SH-SY5Y (cell line): ENCODE results near the gene ITFG2.

Experiments used
- GATA2 ChIP-seq: IDR thresholded peaks from 2 replicates; pipeline ENCODE4 v1.6.1; 2011; ENCODE audit warnings: mild to moderate bottlenecking, low read depth, low read length
- GATA3 ChIP-seq: IDR thresholded peaks from 2 replicates; pipeline ENCODE4 v1.6.1; 2011; ENCODE audit warnings: low read depth, mild to moderate bottlenecking, low read length, moderate library complexity

The ITFG2 gene

DNA sequence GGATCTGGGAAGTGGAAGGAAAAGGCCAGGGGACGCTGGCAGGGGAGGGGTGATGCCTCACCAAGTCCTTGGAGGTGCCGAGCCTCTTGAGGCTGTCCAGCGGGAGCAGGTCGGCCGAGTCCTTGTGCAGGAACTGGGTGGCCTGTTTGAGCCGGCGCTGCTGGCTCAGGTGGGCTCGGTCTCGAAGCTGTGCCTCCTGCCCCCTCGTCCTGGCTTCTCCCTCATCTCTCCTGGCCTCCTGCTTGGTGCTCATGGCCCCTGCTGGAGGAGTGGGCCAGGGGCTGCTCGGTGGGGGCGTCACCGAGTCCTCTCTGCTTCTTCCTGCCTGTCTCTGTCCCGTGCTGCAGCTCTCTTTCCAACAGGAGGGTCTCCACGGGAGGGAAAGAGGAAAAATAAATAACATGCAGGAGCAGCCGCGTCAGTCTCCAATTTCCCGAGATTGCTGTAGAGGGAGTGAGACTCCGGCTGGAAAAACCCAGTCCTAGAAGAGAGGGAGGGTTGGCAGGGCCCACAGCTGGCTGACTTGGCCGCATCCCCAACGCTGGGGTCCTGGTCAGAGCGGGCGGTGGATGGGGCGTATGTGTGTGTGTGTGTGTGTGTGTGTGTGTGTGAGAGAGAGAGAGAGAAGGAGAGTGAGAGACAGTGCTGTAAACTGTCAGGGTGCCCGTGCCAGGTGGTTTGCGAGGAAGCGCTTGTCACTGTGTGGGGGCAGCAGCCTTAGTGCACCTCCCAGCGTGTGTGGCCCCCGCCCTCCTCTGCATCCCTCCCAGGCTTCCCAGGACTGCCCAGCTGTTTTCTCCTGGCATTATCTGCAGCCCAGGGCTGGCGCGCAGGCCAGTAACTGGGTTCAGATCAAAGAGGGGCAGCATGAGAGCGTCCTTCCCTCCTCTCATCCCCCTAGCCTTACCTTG, 22.4 kb downstream of the ITFG2 start, which contains the start of gene NRIP2:
Gene NRIP2, minus strand, starts transcription at position 455 of the 911 bp plus-strand sequence. Its CDS starts 52 bp downstream, at position 403.
- TF ChIP-seq GATA3: no peak
- no peak for TF ChIP-seq GATA2

- TF ChIP-seq GATA2 (no peak), GATA3 (no peak)
These were observed 23.4 kb downstream of the ITFG2 start for GRCh38 chr12:2835691-2836403.

- no peak for TF ChIP-seq GATA3
- TF ChIP-seq GATA2: no peak
These were observed 24.1 kb downstream of the ITFG2 start for GRCh38 chr12:2836574-2836973.

DNA sequence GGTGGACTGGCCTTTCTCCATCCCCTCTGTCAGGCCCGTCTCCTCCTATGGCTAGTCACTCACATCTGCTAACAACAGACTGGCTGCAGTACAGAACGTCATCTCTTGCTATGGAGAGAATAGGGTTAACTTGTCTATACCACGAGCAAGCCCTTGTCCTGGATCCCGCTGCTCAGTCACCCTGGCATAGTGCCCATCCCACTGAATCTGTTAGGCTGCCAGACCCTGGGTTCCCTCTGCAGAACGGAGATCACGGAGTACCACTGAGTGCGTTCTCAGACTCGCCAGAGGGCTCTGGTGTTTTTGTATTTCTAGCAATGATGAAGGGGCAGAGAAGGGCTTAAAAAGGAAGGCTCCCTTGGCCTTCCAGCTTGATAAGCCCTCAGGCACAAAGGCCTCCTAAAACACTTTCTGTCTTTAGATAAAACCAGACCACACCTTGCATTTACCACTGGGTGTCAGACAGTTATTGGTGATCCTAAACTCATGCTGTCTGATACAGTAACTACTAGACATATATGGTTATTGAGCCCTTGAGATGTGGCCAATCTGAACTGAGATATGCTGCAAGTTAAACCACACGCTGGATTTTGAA, 28.7 kb downstream of the ITFG2 start:
- no peak for TF ChIP-seq GATA2
- TF ChIP-seq GATA3: no peak

- no peak for TF ChIP-seq GATA3
- TF ChIP-seq GATA2: no peak
These were observed 30.5 kb downstream of the ITFG2 start for GRCh38 chr12:2842948-2843347.

DNA sequence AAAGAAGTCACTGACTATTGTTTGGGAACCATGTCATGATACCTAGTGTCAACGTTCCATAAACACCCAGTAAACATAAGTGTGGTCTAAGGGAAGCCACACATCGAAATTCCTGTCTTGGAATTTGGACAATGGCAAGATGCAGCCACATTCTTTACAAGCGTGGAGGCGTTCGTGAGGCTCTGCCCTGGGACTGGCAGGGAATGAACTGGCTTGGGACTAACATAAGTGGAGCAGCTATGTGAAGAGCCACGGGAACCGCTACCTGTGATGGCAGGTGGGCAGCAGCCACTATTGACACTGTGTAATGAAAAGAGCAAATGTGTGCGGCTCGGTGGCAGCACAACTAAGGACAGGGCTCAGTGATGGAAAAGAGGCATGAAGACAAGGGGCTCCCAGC, 32.3 kb downstream of the ITFG2 start:
- no peak for TF ChIP-seq GATA2
- no peak for TF ChIP-seq GATA3

- TF ChIP-seq GATA3 (no peak), GATA2 (no peak)
These were observed 32.8 kb downstream of the ITFG2 start for GRCh38 chr12:2845280-2845679.

DNA sequence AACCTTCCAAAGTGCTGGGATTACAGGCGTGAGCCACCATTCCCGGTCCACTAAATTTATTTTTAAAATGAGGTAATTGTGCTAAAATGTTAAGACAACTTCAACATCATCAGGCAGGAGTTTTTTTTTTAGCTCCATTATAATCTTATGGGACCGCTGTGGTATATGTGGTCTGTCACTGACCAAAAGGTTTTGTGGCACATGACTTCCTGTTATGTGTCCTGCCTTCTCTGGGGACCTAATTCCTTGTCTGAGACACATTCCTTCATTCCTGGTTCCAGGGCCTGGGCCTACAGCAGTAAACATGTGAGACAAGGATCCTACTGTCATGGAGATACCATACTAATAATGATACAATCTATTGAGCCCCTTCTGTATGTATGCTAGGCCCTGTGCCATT, 39.5 kb downstream of the ITFG2 start:
- TF ChIP-seq GATA2 (no peak), GATA3 (no peak)

DNA sequence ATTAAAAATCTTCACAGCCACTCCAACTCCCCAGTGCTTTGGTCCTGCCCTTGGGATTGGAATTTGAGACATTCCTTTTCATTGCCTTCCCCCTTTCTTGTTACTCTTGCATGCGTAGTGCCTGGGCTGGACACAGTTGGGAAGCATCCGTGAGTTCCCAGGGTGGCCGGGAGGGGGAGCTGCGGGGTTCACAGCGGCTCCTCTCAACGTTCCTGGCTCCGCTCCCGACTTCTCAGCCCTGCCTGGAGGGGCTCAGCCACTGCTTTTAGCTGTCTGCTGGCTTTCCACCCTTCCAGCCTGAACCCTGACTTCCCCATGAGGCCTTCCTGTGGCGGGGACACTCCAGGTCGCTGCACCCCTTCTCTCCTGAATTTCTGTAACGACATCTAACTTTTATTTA, 41.2 kb downstream of the ITFG2 start:
- TF ChIP-seq GATA2 (no peak), GATA3 (no peak)

DNA sequence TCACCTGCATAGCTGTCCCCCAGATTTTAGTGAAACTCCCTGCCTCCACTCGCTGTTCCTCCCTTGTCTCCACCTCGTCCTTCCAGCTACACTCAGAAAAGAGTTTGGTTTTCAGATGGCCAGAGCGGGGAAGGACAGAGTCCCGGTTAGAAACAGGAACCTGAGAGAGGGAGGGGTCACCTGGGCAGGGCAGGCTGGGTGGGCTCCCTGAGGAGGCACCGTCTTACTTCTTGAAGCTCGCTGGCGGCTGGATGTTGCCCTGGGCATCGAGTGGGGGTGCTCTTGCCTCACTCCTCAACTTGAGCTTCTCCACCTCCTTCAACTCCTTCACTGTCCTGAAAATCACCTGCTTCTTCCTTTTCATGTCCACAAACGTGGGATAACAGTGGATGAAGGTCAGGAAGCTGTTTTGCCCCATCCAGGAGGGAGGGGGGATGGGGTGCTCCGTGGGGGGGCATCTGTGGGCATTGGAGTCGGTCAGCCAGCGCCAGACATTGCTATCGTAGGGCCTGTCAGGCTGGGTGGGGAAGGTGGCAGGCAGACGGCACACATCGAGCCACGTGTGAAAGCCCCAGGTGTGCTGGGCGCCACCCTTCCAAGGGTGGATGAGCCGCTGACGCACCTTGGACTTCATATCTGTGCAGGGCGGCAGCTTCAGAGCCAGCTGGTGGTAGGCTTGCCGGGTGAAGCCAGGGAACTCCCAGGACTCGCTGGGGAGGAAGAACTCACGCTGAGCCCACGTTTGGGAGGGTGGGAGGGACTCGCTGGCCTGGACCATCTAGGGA, 42.4 kb downstream of the ITFG2 start:
- no peak for TF ChIP-seq GATA2
- no peak for TF ChIP-seq GATA3

GRCh38 chr12:2855546-2855945, 43.1 kb downstream of the ITFG2 start:
- TF ChIP-seq GATA2: no peak
- no peak for TF ChIP-seq GATA3

- TF ChIP-seq GATA3: no peak
- no peak for TF ChIP-seq GATA2
These were observed 43.6 kb downstream of the ITFG2 start for GRCh38 chr12:2856051-2856450.

- TF ChIP-seq GATA3 (no peak), GATA2 (no peak)
These were observed 44.6 kb downstream of the ITFG2 start, which contains the start of gene TEX52 for GRCh38 chr12:2857021-2857431. Gene TEX52, minus strand, starts transcription at chr12:2857039. Its CDS starts 13 bp downstream, at chr12:2857026.

- TF ChIP-seq GATA3 (no peak), GATA2 (no peak)
These were observed 45.1 kb downstream of the ITFG2 start for GRCh38 chr12:2857576-2857975.

GRCh38 chr12:2858334-2858733, 45.9 kb downstream of the ITFG2 start:
- TF ChIP-seq GATA2 (no peak), GATA3 (no peak)
